Lower leg skin (tissue), 3 donors: ENCODE data around the gene FIBIN.

Experiments used
- POLR2A ChIP-seq, 2 donors: fragments of 450-650 bp; IDR thresholded peaks; one replicate each; pipeline ENCODE4 v1.6.1; 2016 to 2017; ENCODE audit warnings: antibody characterized with exemption in 2 of 2, mild to moderate bottlenecking in 1 of 2, moderate library complexity in 1 of 2
- TF ChIP-seq, protein P1 (sequence below), 3 donors: fragments of 450-650 bp; IDR thresholded peaks; one replicate each; pipeline ENCODE4 v1.5.1; 2016; ENCODE audit warnings: antibody characterized with exemption in 3 of 3, mild to moderate bottlenecking in 3 of 3, moderate library complexity in 2 of 3

GRCh38 chr11:27011560-27012233 lies 17.8 kb downstream of the FIBIN start:
- TF ChIP-seq, protein P1, sequence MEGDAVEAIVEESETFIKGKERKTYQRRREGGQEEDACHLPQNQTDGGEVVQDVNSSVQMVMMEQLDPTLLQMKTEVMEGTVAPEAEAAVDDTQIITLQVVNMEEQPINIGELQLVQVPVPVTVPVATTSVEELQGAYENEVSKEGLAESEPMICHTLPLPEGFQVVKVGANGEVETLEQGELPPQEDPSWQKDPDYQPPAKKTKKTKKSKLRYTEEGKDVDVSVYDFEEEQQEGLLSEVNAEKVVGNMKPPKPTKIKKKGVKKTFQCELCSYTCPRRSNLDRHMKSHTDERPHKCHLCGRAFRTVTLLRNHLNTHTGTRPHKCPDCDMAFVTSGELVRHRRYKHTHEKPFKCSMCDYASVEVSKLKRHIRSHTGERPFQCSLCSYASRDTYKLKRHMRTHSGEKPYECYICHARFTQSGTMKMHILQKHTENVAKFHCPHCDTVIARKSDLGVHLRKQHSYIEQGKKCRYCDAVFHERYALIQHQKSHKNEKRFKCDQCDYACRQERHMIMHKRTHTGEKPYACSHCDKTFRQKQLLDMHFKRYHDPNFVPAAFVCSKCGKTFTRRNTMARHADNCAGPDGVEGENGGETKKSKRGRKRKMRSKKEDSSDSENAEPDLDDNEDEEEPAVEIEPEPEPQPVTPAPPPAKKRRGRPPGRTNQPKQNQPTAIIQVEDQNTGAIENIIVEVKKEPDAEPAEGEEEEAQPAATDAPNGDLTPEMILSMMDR (IDR thresholded peaks at IDR 0.05), result no peak
- TF ChIP-seq POLR2A (IDR thresholded peaks at IDR 0.05), result no peak
